ENCODE measurements around the gene FHOD3.

- TF ChIP-seq MXI1 (IDR thresholded peaks at IDR 0.05; ENCODE audit: low read depth, low read length) (no peak), CTCF (IDR thresholded peaks at IDR 0.05 in 2 of 3, conservative IDR thresholded peaks at IDR 0.05 in 1 of 3; ENCODE audit: insufficient read depth in 2 of 3, low read depth in 1 of 3, low read length in 3 of 3) (no peak), NR3C1 (CRISPR knock-in tag; IDR thresholded peaks at IDR 0.05) (no peak), SMAD3 (CRISPR knock-in tag; conservative IDR thresholded peaks at IDR 0.05) (no peak), KAT2B (IDR thresholded peaks at IDR 0.05; ENCODE audit: low read depth, low read length) (no peak), AFF4 (CRISPR knock-in tag; IDR thresholded peaks at IDR 0.05) (no peak), HDAC6 (IDR thresholded peaks at IDR 0.05; ENCODE audit: low read depth, low read length) (no peak), MAFK (IDR thresholded peaks at IDR 0.05; ENCODE audit: low read length) (no peak), ZNF707 (CRISPR knock-in tag; conservative IDR thresholded peaks at IDR 0.05) (no peak), SIN3A (IDR thresholded peaks at IDR 0.05; ENCODE audit: borderline replicate concordance in 2 of 2, control insufficient read depth in 1 of 2, low read depth in 2 of 2, low read length in 2 of 2) (no peak), KDM1A (IDR thresholded peaks at IDR 0.05) (no peak), TCF3 (CRISPR knock-in tag; IDR thresholded peaks at IDR 0.05) (no peak), ZNF311 (CRISPR knock-in tag; IDR thresholded peaks at IDR 0.05) (no peak), RBM14 (IDR thresholded peaks at IDR 0.05; ENCODE audit: borderline replicate concordance, insufficient read depth, low read depth, low read length) (no peak)
Observed at GRCh38 chr18:36392979-36393287, 95.4 kb downstream of the FHOD3 start.

All from K562 (cell line).